GM13976 (cell line): ENCODE measurements around the gene DCHS2.

Experiments used
- DNase-seq: peaks from one replicate; pipeline ENCODE4 v3.0.0; 2012; ENCODE audit warnings: low spot score
- CTCF ChIP-seq: IDR thresholded peaks from 2 replicates; pipeline ENCODE4 v1.5.1; 2012; ENCODE audit warnings: borderline replicate concordance, mild to moderate bottlenecking; ENCODE audit not compliant: insufficient read depth; ENCODE audit errors: extremely low read depth, missing control alignments, control extremely low read depth
- in situ Hi-C: fragments of 300-500 bp; cut with MboI; formaldehyde crosslinking; loops from one replicate; pipeline ENCODE4 v1.12.0; 2022; ENCODE audit warnings: low sequenced_read_pairs, mixed read lengths, inconsistent platforms; ENCODE audit not compliant: unreplicated experiment

The DCHS2 gene

GRCh38 chr4:154335588-154335987 is 156.0 kb downstream of the DCHS2 start:
- in situ Hi-C loops = loop anchor here (10.0 kb wide), 1 partner anchor 169 kb away; no protein-coding TSS in a partner anchor
- DNase-seq = no peak
- no peak for TF ChIP-seq CTCF

GRCh38 chr4:154332681-154333421 is 158.7 kb downstream of the DCHS2 start:
- no peak for TF ChIP-seq CTCF
- in situ Hi-C loops = loop anchor here (10.0 kb wide), 1 partner anchor 172 kb away; no protein-coding TSS in a partner anchor
- peak; percentile 17 for DNase-seq

- in situ Hi-C loops = loop anchor here (10.0 kb wide), 1 partner anchor 175 kb away; no protein-coding TSS in a partner anchor
- no peak for TF ChIP-seq CTCF
- DNase-seq = no peak
These were observed 161.7 kb downstream of the DCHS2 start for GRCh38 chr4:154329939-154330338.

DNA sequence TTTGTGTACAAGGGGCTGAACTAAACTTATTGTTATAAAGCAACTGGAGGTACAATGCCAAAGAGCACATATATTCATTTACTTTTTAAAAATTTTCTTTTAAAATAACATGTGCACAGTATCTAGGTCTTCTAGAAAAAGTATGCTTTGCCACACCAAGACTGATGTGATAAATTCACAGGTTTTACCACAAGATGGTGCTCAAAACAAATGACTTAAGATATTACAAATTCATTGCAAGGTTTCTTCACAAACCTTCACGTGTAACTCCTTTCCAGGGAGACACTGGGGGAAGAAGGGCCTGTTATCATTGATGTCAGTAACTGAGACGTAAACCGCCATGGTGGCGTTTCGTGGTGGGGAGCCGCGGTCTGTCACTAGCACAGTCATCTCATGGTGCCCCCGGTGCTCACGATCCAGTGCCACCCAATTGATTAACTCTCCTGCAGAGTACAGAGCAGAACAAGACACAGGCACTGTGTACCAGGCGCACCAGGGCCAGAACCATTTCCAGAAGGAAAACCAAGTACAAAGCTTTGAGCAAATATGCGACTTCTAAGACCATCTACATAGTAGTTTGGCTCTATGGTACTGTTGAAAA is 162.2 kb downstream of the DCHS2 start:
- in situ Hi-C loops = no loop called here
- peak; percentile 20 for DNase-seq
- TF ChIP-seq CTCF = peak; percentile 35

- DNase-seq = no peak
- TF ChIP-seq CTCF = no peak
- in situ Hi-C loops = no loop called here
These were observed 163.6 kb downstream of the DCHS2 start for GRCh38 chr4:154328030-154328429.

GRCh38 chr4:154320521-154320920 is 171.1 kb downstream of the DCHS2 start:
- in situ Hi-C loops = no loop called here
- no peak for TF ChIP-seq CTCF
- DNase-seq = no peak

DNA sequence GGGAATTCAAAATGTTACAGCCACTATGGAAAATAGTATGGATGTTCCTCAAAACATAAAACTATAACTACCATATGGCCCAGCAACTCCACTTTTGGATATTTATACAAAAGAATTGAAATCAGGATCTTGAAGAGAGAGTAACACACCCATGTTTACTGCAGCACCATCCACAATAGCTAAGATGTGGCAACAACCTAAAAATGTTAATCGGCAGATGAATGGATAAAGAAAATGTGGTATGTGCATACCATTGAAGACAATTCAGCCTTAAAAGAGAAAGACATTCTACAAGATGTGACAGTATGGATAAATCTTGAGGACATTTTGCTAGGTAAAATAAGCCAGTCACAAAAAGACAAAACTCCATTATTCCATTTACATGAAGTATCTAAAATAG is 171.9 kb downstream of the DCHS2 start:
- no peak for TF ChIP-seq CTCF
- DNase-seq = no peak
- in situ Hi-C loops = no loop called here
